Measurements from ENCODE around the gene RNU6-1.

RNU6-1 gene

DNA sequence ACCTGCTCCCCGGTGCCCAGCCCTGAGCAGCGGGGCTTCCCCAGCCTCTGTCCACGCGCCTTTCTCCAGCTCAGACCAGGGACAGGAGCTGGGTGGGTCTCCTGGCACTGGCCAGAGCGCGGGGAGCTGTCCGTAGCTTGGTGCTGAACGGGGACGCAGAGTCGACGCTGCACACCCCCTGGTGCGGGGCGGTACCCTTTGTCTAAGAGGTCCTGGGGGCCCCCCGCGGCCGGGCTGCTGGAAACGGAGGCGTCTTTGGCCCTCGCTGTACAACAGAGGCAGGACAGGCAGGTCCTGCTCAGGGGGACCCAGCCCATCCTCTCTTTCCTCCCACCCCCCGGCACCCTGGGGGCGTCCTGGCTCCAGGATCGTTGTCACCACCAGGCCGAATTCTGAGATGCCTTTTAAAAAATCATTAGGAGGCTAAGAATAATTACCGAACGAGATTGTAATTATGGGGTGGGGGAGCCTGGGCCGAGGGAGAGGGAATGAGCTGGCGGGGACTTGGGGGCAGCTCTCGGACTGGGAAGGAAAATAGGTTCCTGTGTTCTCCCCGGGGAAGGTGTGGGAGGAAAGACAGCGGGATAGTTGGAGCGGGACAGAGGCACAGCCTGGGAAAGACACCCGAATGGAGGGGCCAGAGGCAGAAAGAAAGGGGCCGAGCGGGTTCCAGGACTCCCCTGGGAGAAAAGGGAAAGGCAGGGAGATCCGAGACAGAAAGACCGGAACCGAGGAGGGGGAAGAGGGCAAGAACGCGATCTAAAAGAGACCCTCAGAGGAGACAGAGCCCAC lies 18.7 kb downstream of the RNU6-1 start:
- no peak for DNase-seq (ENCODE audit: low read depth)

DNA sequence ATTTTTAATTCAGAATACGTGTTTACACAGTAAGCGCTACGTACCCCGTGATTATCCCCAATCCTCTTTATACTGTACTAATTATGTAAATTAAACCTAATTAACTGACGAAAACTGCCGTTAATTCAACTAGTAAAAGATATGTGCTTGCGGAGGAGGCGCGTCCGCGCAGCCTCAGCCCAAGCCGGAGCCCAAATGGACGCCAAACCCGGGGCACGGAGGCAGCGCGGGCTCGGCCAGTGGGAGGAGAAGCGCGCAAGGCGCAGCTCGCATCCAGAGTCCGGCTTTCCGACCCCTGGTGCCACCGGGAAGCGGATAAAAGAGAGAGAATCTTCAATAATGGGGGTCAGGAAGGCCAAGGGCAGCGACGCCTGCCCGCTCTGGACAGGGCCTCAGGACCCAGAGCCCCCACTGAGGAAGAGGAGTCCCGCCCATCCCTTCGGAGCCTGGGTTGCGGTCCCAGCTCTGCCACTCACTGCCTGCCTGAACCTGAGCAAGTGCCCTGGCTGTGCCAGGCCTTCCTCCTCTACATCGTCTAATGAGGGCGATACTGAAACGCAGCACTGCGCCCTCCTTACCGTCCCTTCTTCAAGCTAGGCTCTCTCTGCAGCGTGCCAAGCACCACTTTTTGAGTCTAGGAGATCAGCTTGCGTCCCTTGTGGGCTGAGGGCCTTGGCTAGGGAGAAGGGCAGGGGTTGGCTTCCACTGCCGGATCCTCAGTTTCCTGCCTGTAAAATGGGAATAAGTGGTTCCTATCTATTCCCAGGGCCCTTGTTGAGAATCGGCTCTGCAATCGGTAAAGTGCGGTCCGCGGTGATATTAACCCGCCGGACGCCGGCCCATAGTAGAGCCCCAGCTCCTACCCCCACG lies 19.5 kb downstream of the RNU6-1 start:
- no peak for DNase-seq (ENCODE audit: low read depth)

DNA sequence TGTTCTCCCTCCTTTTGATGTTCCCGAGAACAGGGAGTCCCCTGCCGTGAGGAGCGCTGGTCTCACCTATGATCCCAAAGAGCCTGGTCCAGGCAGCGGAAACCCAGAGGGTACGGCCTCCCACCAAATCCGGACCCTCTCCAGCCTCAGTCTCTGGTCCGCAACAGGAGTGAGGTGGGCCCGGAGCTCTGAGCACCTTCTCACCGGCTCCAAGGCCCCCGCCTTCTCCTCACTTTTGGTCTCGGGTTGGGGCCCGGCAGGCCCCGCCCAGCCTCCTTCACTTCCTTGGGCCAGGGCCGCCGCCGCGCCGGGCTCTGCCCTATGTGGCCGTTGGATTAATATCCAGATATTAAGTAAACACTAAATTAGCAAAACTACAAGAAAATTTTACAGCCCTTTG lies 20.2 kb downstream of the RNU6-1 start:
- no peak for DNase-seq (ENCODE audit: low read depth)

DNA sequence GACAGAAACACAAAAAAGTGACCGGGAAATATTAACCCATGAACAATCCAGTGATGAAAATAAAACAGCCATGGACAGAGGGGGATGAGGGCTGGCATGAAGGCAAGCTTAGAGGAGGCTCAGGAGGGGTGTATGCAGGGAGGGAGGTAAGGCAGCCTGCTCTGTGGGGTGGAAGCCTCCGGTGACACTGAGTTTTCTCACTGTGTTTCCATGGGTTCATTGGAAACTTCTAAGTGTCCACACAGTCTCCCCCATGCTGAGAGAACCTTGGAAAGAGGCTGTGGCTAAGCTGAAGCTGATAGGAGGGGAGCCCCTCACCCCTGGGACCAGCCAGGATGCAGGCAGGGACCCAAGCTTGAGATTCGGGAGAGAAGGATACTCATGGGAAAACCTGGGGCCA lies 21.4 kb downstream of the RNU6-1 start:
- no peak for DNase-seq (ENCODE audit: low read depth)

DNA sequence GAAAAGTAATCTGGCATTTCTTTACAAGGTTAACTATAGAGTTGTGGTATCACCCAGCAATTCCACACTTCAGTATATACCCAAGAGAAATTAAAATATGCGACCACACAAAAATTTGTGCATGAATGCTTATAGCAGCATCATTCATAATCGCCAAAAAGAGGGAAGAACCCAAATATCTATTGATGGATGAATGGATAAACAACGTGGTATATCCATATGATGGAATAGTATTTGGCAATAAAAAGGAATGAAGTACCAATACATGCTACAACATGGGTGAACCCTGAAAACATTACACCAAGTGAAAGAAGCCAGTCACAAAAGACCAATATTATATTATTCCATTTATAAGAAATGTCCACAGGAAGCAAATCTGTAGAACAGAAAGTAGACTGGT lies 23.2 kb downstream of the RNU6-1 start:
- DNase-seq (ENCODE audit: low read depth) = no peak

DNA sequence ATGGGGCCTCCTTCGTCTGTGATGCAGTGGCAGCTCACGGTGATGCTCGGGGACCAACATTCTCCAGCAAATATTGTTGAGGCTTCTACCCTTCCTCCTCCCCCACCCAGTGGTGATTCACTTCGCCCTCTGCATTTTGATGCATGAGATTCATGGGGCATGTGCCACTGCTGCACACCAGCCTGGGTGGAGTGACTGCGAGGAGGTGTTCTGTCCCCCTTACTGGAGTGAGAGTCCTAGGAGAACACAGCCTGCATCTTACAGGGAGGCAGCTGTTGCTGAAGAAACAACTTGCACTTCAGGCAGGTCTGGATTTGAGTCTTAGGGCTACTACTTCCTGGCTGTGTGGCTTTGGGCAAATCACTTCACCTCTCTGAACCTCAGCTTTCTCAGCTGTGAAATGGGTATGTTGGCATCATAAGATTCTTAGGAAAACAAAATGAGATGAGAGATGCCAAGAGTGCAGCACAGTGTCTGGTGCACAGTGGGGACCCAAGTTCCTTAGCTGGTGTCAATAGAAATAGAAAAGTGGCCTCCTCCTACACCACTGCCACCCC lies 24.7 kb downstream of the RNU6-1 start:
- DNase-seq (ENCODE audit: low read depth) = no peak

DNA sequence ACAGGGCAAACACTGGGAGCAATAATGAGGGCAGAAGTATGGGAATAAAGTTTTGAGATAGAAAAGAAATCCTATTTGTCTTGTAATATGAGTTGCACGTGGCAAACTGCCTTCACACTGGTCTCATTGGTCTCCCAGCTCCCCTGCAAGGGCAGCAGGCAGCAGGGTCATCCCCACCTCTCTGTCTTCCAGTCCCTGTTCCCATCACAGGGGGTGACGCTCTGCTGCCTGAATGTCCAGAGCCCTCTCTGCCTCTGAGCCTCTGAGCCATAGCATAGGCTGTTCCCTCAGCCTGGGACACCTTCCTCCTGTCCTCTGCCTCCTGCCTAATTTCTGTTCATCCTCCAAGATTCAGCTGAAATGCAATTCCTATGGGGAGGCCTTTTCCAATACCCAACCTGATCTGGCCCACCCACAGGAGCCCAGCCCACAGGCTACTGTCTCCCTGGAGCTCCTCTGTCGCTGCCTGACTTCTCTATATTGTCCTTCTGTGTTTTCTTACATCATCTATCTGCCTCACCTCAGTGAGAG lies 26.7 kb downstream of the RNU6-1 start:
- no peak for DNase-seq (ENCODE audit: low read depth)

DNA sequence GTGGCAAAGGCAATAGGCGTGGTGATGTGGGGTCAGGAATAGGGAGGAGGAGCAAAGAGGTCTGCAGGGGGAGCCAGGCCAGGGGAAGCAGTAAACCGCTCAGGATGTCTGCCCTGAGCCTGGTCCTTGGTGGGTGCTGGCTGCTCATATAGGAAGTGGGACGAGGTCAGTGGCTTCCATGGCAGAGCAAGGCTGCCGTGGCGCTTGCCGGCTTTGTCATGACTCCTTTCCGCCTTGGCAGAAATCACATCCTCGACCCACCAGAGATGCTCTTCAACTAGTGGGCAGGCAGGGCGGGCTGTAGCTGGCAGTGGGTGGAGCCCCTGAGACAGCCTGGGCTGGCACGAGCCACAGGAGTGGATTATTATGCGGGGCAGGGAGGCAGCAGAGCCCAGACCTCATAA lies 27.6 kb downstream of the RNU6-1 start:
- DNase-seq (ENCODE audit: low read depth) = no peak

DNA sequence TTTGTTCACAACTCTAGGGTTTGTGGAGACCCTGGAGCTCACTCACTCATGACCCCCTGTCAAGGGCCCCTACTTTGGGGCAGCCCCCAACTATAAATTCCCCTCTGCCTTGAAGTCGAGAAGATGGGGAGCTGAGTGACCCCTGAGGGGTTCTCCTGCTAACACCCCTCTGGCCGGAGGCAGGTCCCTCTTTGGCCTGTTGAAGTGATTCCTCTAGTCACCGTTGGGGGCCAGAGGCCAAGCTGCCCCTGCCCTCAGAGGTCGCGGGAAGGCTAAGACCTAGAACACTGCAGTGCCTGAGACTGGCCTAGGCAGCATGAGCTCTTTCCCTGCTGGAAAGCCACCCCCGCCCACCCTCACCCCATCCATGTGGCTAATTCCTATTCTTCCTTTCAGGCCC lies 30.0 kb downstream of the RNU6-1 start:
- DNase-seq (ENCODE audit: low read depth) = no peak

DNA sequence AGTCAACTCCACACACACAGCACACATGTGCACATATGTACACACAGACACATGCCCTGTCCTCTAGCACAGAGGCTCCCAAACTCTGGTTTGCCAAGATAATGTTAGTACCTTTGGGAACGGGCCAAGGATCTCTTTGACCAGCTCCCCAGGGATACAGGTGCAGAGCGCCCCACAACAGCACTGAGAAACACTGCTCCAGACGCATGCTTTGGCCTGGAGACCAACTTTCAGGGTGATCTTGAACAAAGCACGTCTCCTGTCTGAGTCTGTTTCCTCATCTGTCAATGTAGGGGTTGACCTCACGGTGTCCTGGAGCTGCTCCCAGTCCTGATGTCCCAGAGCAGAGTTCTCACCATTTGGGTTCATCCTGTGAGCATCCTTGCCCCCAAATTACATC lies 30.4 kb downstream of the RNU6-1 start:
- DNase-seq (ENCODE audit: low read depth) = no peak

DNA sequence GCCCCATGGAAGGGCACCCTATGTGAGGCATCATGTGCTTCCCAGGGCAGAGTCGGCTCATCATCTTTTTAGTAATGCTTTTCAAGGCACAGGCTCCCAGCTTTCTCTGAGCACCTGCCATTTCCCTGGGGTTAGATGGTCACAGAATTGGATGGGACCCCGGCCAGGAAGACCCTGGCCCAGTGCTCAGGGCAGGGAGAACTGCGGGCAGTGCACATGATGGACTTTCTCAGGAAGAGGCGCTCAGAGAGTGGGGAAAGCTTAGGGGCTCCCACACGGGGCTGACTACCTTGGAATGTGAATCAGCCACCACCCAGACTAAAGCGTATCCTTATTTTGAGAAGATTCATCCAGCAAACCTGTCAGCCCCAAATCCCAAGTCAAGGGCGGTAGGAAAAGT lies 31.0 kb downstream of the RNU6-1 start:
- no peak for DNase-seq (ENCODE audit: low read depth)

DNA sequence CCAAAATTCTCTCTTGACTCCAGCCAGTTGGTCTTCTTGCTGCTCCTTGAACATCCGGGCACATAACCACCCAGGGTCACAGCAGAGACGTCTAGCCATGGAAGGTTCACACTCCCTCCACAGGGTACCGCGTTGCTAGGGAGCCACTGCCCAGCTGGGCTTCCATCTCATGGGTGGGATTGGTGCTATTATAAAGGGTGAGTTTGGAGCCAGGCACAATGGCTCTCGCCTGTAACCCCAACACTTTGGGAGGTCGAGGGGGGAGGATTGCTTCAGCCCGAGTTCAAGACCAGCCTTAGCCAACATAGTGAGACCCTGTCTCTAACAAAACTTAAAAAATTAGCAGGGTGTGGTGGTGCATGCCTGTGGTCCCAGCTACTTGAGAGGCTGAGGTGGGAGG lies 32.0 kb downstream of the RNU6-1 start:
- DNase-seq (ENCODE audit: low read depth) = no peak

DNA sequence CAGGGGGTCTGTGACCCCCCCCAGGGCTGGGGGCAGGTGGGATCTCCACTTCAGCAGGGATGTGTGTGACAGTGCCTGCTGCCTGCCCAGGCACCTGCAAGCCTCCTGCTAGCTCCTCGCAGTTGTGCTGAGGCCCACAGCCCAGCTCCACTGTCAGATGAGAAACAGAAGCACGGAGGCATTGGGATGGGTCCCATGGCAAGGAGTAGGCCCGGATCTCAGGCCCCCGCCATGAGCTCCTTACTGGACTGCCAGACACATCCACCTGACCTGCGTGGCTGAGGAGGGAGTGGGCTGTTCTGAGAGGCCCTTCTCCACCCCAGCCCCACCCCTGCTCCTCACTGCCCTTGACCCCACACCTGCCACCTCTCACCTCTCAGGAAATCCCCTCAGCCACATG lies 32.7 kb downstream of the RNU6-1 start:
- DNase-seq (ENCODE audit: low read depth) = no peak

DNA sequence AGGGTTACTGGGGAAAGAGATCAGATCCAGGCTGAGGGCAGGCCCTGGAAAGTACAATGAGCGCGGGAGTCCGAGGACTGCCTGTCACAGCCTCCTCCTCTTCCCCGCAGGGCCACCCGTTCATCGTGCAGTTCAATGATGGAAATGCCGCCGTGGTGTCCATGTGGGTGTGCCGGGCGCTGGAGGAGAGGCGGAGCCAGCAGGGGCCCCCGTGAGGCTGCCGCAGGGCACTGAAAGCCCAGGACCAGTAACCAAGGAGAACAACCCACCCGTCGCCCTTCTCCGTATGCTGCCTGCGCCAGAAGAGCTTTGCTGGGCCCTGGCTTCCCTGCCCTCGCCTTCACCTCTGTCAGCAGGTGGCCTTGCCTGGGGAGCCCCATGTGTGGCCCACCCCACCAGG lies 33.3 kb downstream of the RNU6-1 start:
- DNase-seq (ENCODE audit: low read depth) = no peak

DNA sequence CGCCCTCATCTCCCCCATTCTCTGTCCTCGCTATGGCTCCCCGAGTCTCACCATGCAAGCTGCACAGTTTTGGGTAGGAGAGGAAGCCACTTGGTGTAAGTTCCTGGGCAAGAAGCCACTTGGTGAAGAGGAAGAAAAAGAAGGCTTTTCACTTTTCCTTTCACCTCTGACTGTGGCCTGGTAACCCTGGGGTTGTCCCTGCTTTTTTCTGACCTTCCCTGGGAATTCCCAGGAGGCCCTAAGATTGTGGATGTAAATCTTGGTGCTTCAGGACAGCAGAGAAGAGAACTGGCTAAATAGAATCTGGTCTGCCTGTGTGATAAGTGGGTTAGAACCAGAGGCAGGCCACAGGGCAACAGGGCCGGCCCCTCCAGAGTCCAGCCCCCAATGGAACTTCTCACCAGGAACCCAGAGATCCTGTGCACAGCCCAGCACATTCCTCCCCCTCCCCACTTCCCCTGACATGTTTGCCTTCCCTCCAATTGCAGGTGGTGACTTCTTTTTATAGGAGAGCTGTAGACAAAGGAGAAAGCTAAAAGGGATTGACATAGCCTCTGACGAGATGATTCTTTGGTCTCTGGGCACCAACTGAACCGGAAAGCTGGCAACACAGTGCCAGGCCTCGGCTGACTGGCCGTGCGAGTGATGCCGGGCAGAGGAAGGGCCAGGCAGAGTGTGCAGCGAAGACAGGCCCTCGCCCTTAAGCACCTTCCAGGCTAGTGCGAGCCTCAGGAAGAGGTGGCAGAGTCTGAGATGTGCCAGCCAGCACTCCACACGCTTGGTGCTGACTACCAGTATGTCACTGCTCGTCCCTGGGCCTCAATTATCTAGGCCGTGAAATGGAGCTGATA lies 34.0 kb downstream of the RNU6-1 start:
- no peak for DNase-seq (ENCODE audit: low read depth)

DNA sequence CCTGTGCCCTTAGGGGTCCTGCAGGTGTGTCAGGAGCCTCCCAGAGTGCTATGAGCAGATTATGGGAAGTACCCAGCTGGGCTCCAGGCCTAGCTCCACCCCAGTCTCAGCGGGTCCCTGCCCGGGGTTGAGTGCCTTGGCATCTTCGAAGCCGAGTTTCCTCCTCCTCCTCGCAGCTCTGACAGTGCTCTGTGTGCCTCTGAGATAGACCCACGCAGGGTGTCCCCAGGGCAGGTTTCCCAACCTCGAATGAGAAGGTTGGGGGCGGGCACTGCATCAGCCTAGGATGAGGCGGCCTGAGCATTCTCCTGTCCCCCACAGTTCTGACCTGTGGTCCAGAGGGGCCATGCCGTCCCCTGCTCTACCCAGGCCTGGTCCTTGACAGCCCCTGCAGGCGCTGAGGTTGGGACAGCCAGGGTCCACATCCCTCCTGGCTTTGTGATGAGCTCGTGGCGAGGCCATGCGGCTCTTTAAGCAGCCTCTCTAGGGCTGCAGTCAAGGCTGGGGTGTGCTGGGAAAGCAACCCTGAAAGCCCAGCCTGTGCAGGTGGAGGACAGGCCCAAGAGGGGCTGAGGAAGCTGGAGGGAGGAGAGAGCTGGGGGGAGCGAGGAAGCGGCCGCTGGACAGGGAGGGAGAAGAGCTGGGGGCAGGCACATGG lies 34.7 kb downstream of the RNU6-1 start:
- DNase-seq (ENCODE audit: low read depth) = no peak

DNA sequence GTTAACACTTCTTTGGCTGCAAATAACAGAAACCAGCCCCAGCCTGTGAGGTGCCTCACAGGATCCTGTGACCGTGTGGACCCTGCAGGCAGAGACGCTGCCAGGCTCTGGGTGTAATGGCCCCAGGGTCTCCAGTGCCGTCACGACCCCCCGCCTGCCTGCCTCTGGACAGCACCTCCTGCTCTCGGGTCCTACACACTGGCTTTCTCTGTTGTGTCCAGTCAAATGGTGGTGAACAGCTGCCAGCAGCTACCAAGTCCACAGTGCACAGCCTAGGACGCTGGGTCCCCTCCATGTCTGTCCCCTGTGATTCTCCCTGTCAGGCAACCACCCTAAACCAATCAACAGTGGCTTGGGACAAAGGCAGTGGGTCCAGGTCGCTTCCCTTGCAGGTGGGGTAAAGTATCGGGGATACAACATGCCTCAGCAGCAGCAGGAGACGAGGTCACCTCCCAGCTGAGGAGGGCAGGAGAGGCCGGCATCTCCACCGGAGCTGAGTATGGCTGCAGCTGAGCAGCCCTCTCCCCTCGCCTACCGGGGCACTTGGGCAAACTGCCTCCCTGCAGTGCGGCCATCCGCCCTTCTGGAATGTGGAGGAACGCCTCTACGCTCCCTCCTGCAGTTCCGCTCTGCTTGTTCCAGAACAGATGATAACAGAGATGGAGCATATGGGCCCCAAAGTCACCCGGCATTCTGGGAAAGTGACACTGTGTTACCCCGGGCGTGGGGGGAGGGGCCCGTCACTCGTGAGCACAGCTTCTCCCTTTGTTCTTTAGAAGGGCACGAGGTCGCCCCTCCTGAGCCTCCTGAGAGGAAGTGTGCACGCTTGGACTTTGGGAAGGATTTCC lies 35.6 kb downstream of the RNU6-1 start:
- DNase-seq (ENCODE audit: low read depth) = no peak

DNA sequence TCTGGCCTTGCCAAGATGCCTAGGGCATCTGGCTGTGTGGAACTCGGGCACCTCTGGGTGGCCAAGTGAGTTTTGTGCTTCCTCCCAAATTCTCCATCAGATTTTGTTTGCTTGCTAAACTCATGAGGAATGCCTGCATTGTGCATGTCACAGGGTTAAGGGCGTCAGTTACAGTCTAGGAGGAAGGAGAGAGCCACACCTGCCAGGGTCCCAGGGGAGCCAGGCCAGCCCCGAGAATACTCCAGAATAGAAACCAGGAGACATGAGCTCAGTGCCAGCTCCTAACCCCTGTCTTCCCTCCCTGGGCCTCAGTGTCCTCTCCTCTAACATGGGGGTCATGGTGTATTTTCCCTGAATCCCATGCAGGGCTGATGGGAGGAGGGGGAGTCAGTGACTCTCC lies 36.5 kb downstream of the RNU6-1 start:
- no peak for DNase-seq (ENCODE audit: low read depth)

DNA sequence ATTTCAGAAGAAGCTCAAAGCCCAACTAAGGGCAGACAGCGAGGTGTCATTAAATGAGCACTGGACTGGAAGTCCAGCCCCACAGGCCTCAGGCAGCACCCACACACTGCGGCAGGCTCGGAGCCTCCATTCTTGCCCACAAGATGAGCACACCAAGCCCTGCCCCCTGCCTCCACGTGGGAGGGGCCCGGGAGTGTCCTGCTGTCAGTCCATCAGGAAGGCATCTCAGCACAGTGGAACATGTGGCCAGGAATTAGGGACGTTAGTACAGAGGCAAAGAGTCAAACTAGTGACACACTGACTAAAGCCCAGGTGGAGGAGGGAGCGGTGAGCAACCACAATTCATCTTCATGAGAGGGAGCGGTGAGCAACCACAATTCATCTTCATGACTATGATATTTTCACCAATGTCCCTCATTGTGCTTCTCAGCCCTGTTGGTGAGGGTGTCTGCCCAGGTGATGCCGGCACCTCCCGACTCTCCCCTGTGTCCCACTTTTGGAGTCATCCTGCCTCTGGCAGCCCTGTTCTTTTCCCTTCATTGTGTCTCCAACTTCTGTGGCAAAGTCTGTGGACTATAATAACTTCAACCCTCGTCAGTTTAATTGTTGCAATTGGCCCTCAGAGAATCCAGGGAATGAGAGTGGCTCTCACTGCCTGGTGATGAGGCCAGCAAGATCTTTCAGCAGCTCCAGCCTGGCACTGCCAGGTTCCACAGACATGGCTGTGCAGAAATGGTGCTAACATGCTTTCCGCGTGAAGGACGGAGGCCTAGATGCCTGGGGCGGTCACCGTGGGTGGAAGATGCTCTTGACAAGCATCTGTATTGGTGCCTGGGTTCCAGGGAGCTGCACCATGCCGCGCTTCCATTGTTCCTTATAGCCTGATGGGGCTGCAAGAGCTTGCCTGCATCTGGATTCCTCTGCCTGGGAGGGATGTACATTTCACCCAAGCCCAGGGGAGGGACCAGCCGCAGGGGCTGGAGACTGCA lies 37.6 kb downstream of the RNU6-1 start:
- DNase-seq (ENCODE audit: low read depth) = no peak

Measured in T-helper 22 cell (primary cell).